A673 (cell line): ENCODE results near the gene PRG2. TPM values are rescaled to one million over a fixed set of nuclear protein-coding genes. Genes with fewer than 3 reads are reported as not detected.

ENCODE experiments used
- BruUV-seq: library from RNA; stranded (reverse); fragments of 400-500 nt; replicated peaks from 2 replicates; lab custom pipeline; 2021; lab: Mats Ljungman, UMichigan
- CTCF ChIA-PET: fragments of 300-600 bp; sonication (Branson Sonifier 250); formaldehyde crosslinking; loops from one replicate; lab custom pipeline; 2022; ENCODE audit warnings: antibody characterized with exemption; lab: Charles Lee
- POLR2A ChIA-PET: fragments of 300-600 bp; sonication (Branson Sonifier 250); formaldehyde crosslinking; loops from one replicate; lab custom pipeline; 2022; ENCODE audit warnings: antibody characterized with exemption; ENCODE audit not compliant: low non-redundant PET; lab: Charles Lee
- DNase-seq: peaks from one replicate; pipeline ENCODE4 v3.0.0-alpha.2; 2015; ENCODE audit warnings: low spot score
- H3K27ac ChIP-seq: fragments of 200-600 bp; sonication (generic); 2 replicates; pipeline ENCODE4 v1.5.1; 2016; ENCODE audit warnings: mixed run types, low read depth, mild to moderate bottlenecking, mixed read lengths, antibody characterized with exemption, low read length; ENCODE audit not compliant: poor library complexity, severe bottlenecking
- H3K27me3 ChIP-seq: fragments of 200-600 bp; sonication (generic); replicated peaks from 2 replicates; pipeline ENCODE4 v1.6.1; 2017; ENCODE audit warnings: mixed run types, low read depth, mild to moderate bottlenecking, mixed read lengths, antibody characterized with exemption, low read length; ENCODE audit not compliant: insufficient read depth, poor library complexity
- H3K36me3 ChIP-seq: fragments of 200-600 bp; sonication (generic); 2 replicates; pipeline ENCODE4 v1.6.1; 2016; ENCODE audit warnings: mixed run types, mild to moderate bottlenecking, mixed read lengths, antibody characterized with exemption, low read length; ENCODE audit not compliant: insufficient read depth, poor library complexity, severe bottlenecking
- H3K4me1 ChIP-seq: fragments of 200-600 bp; sonication (generic); 2 replicates; pipeline ENCODE4 v1.6.1; 2017; ENCODE audit warnings: mixed run types, mild to moderate bottlenecking, mixed read lengths, antibody characterized with exemption, low read length; ENCODE audit not compliant: insufficient read depth, poor library complexity, severe bottlenecking
- H3K4me3 ChIP-seq: fragments of 200-600 bp; sonication (generic); 2 replicates; pipeline ENCODE4 v1.5.1; 2016; ENCODE audit warnings: low read depth, mixed run types, mild to moderate bottlenecking, mixed read lengths, low read length; ENCODE audit not compliant: poor library complexity, severe bottlenecking
- H3K9me3 ChIP-seq: fragments of 200-600 bp; sonication (generic); 2 replicates; pipeline ENCODE4 v1.6.1; 2016; ENCODE audit warnings: mixed run types, low read depth, mild to moderate bottlenecking, mixed read lengths, antibody characterized with exemption, low read length; ENCODE audit not compliant: poor library complexity, severe bottlenecking
- CTCF ChIP-seq: fragments of 300-800, 200-600 bp; sonication (generic); conservative IDR thresholded peaks from 2 replicates; pipeline ENCODE4 v1.5.1; 2017; ENCODE audit warnings: low read depth, mild to moderate bottlenecking, antibody characterized with exemption, low read length, moderate library complexity, mixed read lengths
- EZH2 ChIP-seq: fragments of 200-600 bp; sonication (generic); IDR thresholded peaks from 2 replicates; pipeline ENCODE4 v1.6.1; 2017; ENCODE audit warnings: borderline replicate concordance, low read depth, mild to moderate bottlenecking, mixed read lengths, antibody characterized with exemption, low read length; ENCODE audit not compliant: poor library complexity, severe bottlenecking
- intact Hi-C: fragments of 100-400 bp; cut with micrococcal nuclease; formaldehyde crosslinking; loops from one replicate; pipeline ENCODE4 v1.10.0; 2022; ENCODE audit not compliant: unreplicated experiment
- total RNA-seq: library from RNA; stranded (reverse); gene quantifications from 2 replicates; pipeline ENCODE4 v1.2.3, GENCODE V29; 2021

The PRG2 gene
- total RNA-seq, 1 experiment from 2014 or later, result not detected

GRCh38 chr11:57432149-57432561 is 41.7 kb upstream of the PRG2 start:
- Histone ChIP-seq H3K9me3 (no peaks in the 10 kb centered on the region), H3K4me3 (no peak overlapping the region), H3K4me1 (no peaks in the 10 kb centered on the region), H3K27ac (no peak overlapping the region), H3K36me3 (no peaks in the 10 kb centered on the region), H3K27me3 (no peaks in the 10 kb centered on the region)
- POLR2A ChIA-PET, result no interaction called here
- BruUV-seq, result no TSS peak
- no peak for DNase-seq
- intact Hi-C loops, result no loop called here
- TF ChIP-seq CTCF, result no peak
- TF ChIP-seq EZH2, result no peak
- CTCF ChIA-PET, result interaction anchor here (0.6 kb wide), 1 partner anchor 14 kb away, joined by 4 read pairs; no protein-coding TSS in a partner anchor

GRCh38 chr11:57430952-57431351 is 40.5 kb upstream of the PRG2 start:
- no peaks in the 10 kb centered on the region for H3K36me3 ChIP-seq
- intact Hi-C loops, result no loop called here
- no peak overlapping the region for H3K27ac ChIP-seq
- DNase-seq, result no peak
- no peak overlapping the region for H3K4me3 ChIP-seq
- H3K4me1 ChIP-seq, result peaks cover 5% of the 10 kb centered on the region
- TF ChIP-seq CTCF (no peak), EZH2 (no peak)
- no peaks in the 10 kb centered on the region for H3K27me3 ChIP-seq
- no TSS peak for BruUV-seq
- CTCF ChIA-PET, result no interaction called here
- H3K9me3 ChIP-seq, result no peaks in the 10 kb centered on the region
- POLR2A ChIA-PET, result no interaction called here

- BruUV-seq, result no TSS peak
- Histone ChIP-seq H3K4me1 (peaks cover 15% of the 10 kb centered on the region), H3K27ac (no peak overlapping the region), H3K27me3 (no peaks in the 10 kb centered on the region), H3K36me3 (no peaks in the 10 kb centered on the region), H3K4me3 (no peak overlapping the region), H3K9me3 (no peaks in the 10 kb centered on the region)
- ChIA-PET POLR2A (no interaction called here), CTCF (no interaction called here)
- DNase-seq, result no peak
- intact Hi-C loops, result no loop called here
- TF ChIP-seq EZH2 (no peak), CTCF (no peak)
Observed at GRCh38 chr11:57429946-57430345, 39.5 kb upstream of the PRG2 start.
